Activated CD4-positive, CD25-positive, alpha-beta regulatory T cell (primary cell): Measurements from ENCODE around the gene ABT1.

Source experiments
- DNase-seq, 4 experiments: peaks; one replicate each; lab custom pipeline; 2025; lab: John Stamatoyannopoulos, UW

The ABT1 gene

GRCh38 chr6:26571592-26572296 lies 25.0 kb upstream of the ABT1 start:
- peak in 1 of 4 experiments; percentile 9 for DNase-seq

GRCh38 chr6:26575494-26575939 lies 21.2 kb upstream of the ABT1 start:
- DNase-seq: no peak

GRCh38 chr6:26576407-26576843 lies 20.3 kb upstream of the ABT1 start:
- DNase-seq: no peak

- DNase-seq: peak; percentile 7 to 48 (median 22)
Measured at GRCh38 chr6:26576929-26577719, 19.6 kb upstream of the ABT1 start.

- DNase-seq: no peak
Measured at GRCh38 chr6:26577720-26578072, 19.1 kb upstream of the ABT1 start.

- no peak for DNase-seq
Measured at GRCh38 chr6:26578279-26578678, 18.5 kb upstream of the ABT1 start.

GRCh38 chr6:26578741-26579140 lies 18.0 kb upstream of the ABT1 start:
- DNase-seq: no peak

GRCh38 chr6:26581164-26581915 lies 15.4 kb upstream of the ABT1 start:
- DNase-seq: no peak

GRCh38 chr6:26588965-26589364 lies 7.8 kb upstream of the ABT1 start:
- DNase-seq: no peak

- no peak for DNase-seq
Measured at GRCh38 chr6:26592649-26593048, 4.1 kb upstream of the ABT1 start.

GRCh38 chr6:26593278-26594130 lies 3.2 kb upstream of the ABT1 start:
- DNase-seq: no peak

GRCh38 chr6:26594131-26594498 lies 2.6 kb upstream of the ABT1 start:
- DNase-seq: no peak

GRCh38 chr6:26594730-26595632 lies 1.8 kb upstream of the ABT1 start:
- DNase-seq: no peak

- peak; percentile 65 to 85 (median 75) for DNase-seq
Measured at GRCh38 chr6:26595669-26596269, 984 bp upstream of the ABT1 start.

GRCh38 chr6:26597389-26597766 lies 625 bp downstream of the ABT1 start:
- no peak for DNase-seq

GRCh38 chr6:26597821-26598220 lies 1.1 kb downstream of the ABT1 start:
- no peak for DNase-seq

- no peak for DNase-seq
Measured at GRCh38 chr6:26598267-26598666, 1.5 kb downstream of the ABT1 start.

- no peak for DNase-seq
Measured at GRCh38 chr6:26599134-26599533, 2.4 kb downstream of the ABT1 start.

GRCh38 chr6:26599591-26599990 lies 2.8 kb downstream of the ABT1 start:
- DNase-seq: no peak

- DNase-seq: no peak
Measured at GRCh38 chr6:26600759-26601158, 4.0 kb downstream of the ABT1 start.
